HepG2 (cell line): ENCODE data around the gene ZNF33A. TPM values are rescaled to one million over a fixed set of nuclear protein-coding genes. Genes with fewer than 3 reads are reported as not detected.
A peak's percentile ranks its signal among the peaks of the same experiment; 100 is the strongest.

Experiments
- AKNA ChIP-seq: sonication (generic); formaldehyde crosslinking; IDR thresholded peaks from 2 replicates; pipeline ENCODE4 v1.4.0; 2020; ENCODE audit warnings: missing genetic modification reagents, borderline replicate concordance
- ATF7-NPFF ChIP-seq: sonication (generic); formaldehyde crosslinking; IDR thresholded peaks from 2 replicates; pipeline ENCODE4 v1.8.1; 2023; ENCODE audit warnings: mild to moderate bottlenecking, low read depth, missing genetic modification reagents, moderate library complexity
- DR1 ChIP-seq: sonication (generic); formaldehyde crosslinking; IDR thresholded peaks from 2 replicates; pipeline ENCODE4 v1.8.0; 2021; ENCODE audit warnings: mild to moderate bottlenecking, missing genetic modification reagents, inconsistent platforms
- FOXA1 ChIP-seq, 2 experiments: fragments of 450-650 bp in 1 of 2; sonication (generic) in 1 of 2; formaldehyde crosslinking in 1 of 2; IDR thresholded peaks; 2 replicates each; pipeline versions ENCODE4 v1.4.0 to v1.6.1; 2016 to 2020; ENCODE audit warnings: missing genetic modification reagents in 1 of 2
- HDAC2 ChIP-seq: sonication (generic); formaldehyde crosslinking; IDR thresholded peaks from 2 replicates; pipeline ENCODE4 v1.4.0; 2020; ENCODE audit warnings: missing genetic modification reagents
- HNRNPH1 ChIP-seq: fragments of 200-400 bp; formaldehyde crosslinking; optimal IDR thresholded peaks from 2 replicates; pipeline ENCODE3; 2017; ENCODE audit warnings: mild to moderate bottlenecking, low read depth, low read length
- PRDM10 ChIP-seq: sonication (generic); formaldehyde crosslinking; IDR thresholded peaks from 2 replicates; pipeline ENCODE4 v1.4.0; 2020; ENCODE audit warnings: low read depth, missing genetic modification reagents
- RARA ChIP-seq: IDR thresholded peaks from 2 replicates; pipeline ENCODE4 v1.6.1; 2016; ENCODE audit warnings: missing genetic modification reagents, missing compliant biosample characterization
- RXRA ChIP-seq: sonication (generic); formaldehyde crosslinking; IDR thresholded peaks from 2 replicates; pipeline ENCODE4 v1.5.1; 2020; ENCODE audit warnings: missing genetic modification reagents
- SP140L ChIP-seq: sonication (generic); formaldehyde crosslinking; IDR thresholded peaks from 2 replicates; pipeline ENCODE4 v1.4.0; 2020; ENCODE audit warnings: missing genetic modification reagents, borderline replicate concordance
- TRIM24 ChIP-seq: sonication (generic); formaldehyde crosslinking; IDR thresholded peaks from 2 replicates; pipeline ENCODE4 v1.8.0; 2022; ENCODE audit warnings: mild to moderate bottlenecking, missing genetic modification reagents
- ZBTB37 ChIP-seq: sonication (generic); formaldehyde crosslinking; IDR thresholded peaks from 2 replicates; pipeline ENCODE4 v1.4.0; 2020; ENCODE audit warnings: mild to moderate bottlenecking, missing genetic modification reagents
- ZNF510 ChIP-seq: sonication (generic); formaldehyde crosslinking; IDR thresholded peaks from 2 replicates; pipeline ENCODE4 v1.4.0; 2020; ENCODE audit warnings: low read depth, mild to moderate bottlenecking, missing genetic modification reagents
- ZNF589 ChIP-seq: sonication (generic); formaldehyde crosslinking; conservative IDR thresholded peaks from 2 replicates; pipeline ENCODE4 v1.8.0; 2022; ENCODE audit warnings: mild to moderate bottlenecking, moderate library complexity, missing genetic modification reagents
- ZNF770 ChIP-seq: sonication (generic); formaldehyde crosslinking; IDR thresholded peaks from 2 replicates; pipeline ENCODE4 v1.5.0; 2020; ENCODE audit warnings: mild to moderate bottlenecking, missing genetic modification reagents
- ZNF781 ChIP-seq: sonication (generic); formaldehyde crosslinking; IDR thresholded peaks from 2 replicates; pipeline ENCODE4 v1.5.1; 2020; ENCODE audit warnings: borderline replicate concordance, mild to moderate bottlenecking, missing genetic modification reagents; ENCODE audit errors: not compliant biosample characterization
- polyA plus RNA-seq, 8 experiments: library from polyadenylated mRNA; depleted of rRNA in 3 of 8; stranded (reverse) in 7 of 8; unstranded in 1 of 8; fragments of >200 nt; fragmentation: Illumina TruSeq in 4 of 8; extraction: Trizol in 4 of 8; gene quantifications; 2 replicates each; pipeline versions ENCODE4 v1.2.1 to v1.2.3, GENCODE V29; 2011 to 2016; ENCODE audit warnings: low read depth in 4 of 8, missing spikeins in 1 of 8, mixed read lengths in 1 of 8; ENCODE audit not compliant: insufficient read depth in 1 of 8
- total RNA-seq, 5 experiments: library from RNA; depleted of rRNA; stranded (reverse); fragments of >200 nt; fragmentation: Illumina TruSeq; extraction: Trizol; gene quantifications; 2 replicates each; pipeline ENCODE4 v1.2.3, GENCODE V29; 2016; ENCODE audit warnings: low read depth in 1 of 5

Gene ZNF33A
- total and polyA plus RNA-seq, 2 of the 13 experiments (the other 11 are each of a cell fraction or from before 2014, with no cell fraction given) = 13.1 to 22.5 TPM

- TF ChIP-seq ZNF770 (CRISPR knock-in tag) = no peak
- TF ChIP-seq ZBTB37 (CRISPR knock-in tag) = no peak
- peak; percentile 31 for TF ChIP-seq ZNF781
- peak; percentile 96 for TF ChIP-seq PRDM10 (CRISPR knock-in tag)
- TF ChIP-seq DR1 (CRISPR knock-in tag) = peak; percentile 53; the same call in 1 of the 2 replicates
- peak; percentile 49; the same call in 1 of the 2 replicates for TF ChIP-seq HDAC2
- TF ChIP-seq HNRNPH1 = no peak
- TF ChIP-seq AKNA (CRISPR knock-in tag) = no peak
- no peak for TF ChIP-seq RARA (CRISPR knock-in tag)
- no peak for TF ChIP-seq ATF7-NPFF (CRISPR knock-in tag)
- no peak for TF ChIP-seq ZNF510 (CRISPR knock-in tag)
- no peak for TF ChIP-seq SP140L (CRISPR knock-in tag)
- TF ChIP-seq RXRA (CRISPR knock-in tag) = no peak
- no peak for TF ChIP-seq ZNF589 (CRISPR knock-in tag)
- no peak for TF ChIP-seq FOXA1 (IDR thresholded peaks at IDR 0.05)
- no peak for TF ChIP-seq FOXA1 (CRISPR knock-in tag; IDR thresholded peaks at IDR 0.05)
- no peak for TF ChIP-seq TRIM24 (CRISPR knock-in tag)
Observed at GRCh38 chr10:38010119-38010903, at the start of gene ZNF33A (continued).
